A549 (cell line): ENCODE results near the gene PRDM5. TPM values are rescaled to one million over a fixed set of nuclear protein-coding genes. Genes with fewer than 3 reads are reported as not detected.

Experiments used
- ATAC-seq, 2 experiments: fragments of 200-7000 bp in 1 of 2; fragments of >200 bp in 1 of 2; cut with Nextera tagmentation in 1 of 2; cut with Tn5 transposase in 1 of 2; 3 replicates each; pipeline versions ENCODE4 v1.8.0 to v1.9.1; 2018 to 2020; ENCODE audit warnings: mild to moderate bottlenecking in 1 of 2, moderate library complexity in 1 of 2
- CTCF ChIA-PET: fragments of 300-600 bp; sonication (Branson Sonifier 250); formaldehyde crosslinking; extraction: SDS; loops from one replicate; lab custom pipeline; 2021; ENCODE audit warnings: antibody characterized with exemption, inconsistent platforms; lab: Yijun Ruan, JAX
- POLR2A ChIA-PET: fragments of 350-600 bp; formaldehyde crosslinking; extraction: SDS; loops from one replicate; lab custom pipeline; 2021; ENCODE audit warnings: antibody characterized with exemption, inconsistent platforms; lab: Yijun Ruan, JAX
- DNase-seq, 2 experiments: peaks; one replicate each; pipeline versions ENCODE4 v3.0.0 to v3.0.0-alpha.2; 2011 to 2016; ENCODE audit warnings: low read depth in 1 of 2, low spot score in 1 of 2
- FAIRE-seq: peaks from 2 replicates; lab custom pipeline; 2011; peaks lifted over from hg19 to GRCh38; lab: Jason Lieb, UNC
- H3K27ac ChIP-seq, 2 experiments: fragments of >200 bp; sonication (Bioruptor Twin); formaldehyde crosslinking; 3 replicates each; pipeline ENCODE4 v1.5.1; 2016 to 2017
- H3K4me1 ChIP-seq: fragments of >200 bp; sonication (Bioruptor Twin); formaldehyde crosslinking; 3 replicates; pipeline ENCODE4 v1.6.1; 2016
- H3K4me2 ChIP-seq: fragments of >200 bp; sonication (Bioruptor Twin); formaldehyde crosslinking; 3 replicates; pipeline ENCODE4 v1.6.1; 2016
- H3K4me3 ChIP-seq: fragments of >200 bp; sonication (Bioruptor Twin); formaldehyde crosslinking; 3 replicates; pipeline ENCODE4 v1.5.1; 2016
- H3K9me3 ChIP-seq: fragments of >200 bp; sonication (Bioruptor Twin); formaldehyde crosslinking; 3 replicates; pipeline ENCODE4 v1.6.1; 2016
- ATOH8 ChIP-seq: fragments of 250-450 bp; sonication (Bioruptor Pico); IDR thresholded peaks from 2 replicates; pipeline ENCODE4 v1.5.0; 2020; ENCODE audit warnings: low read depth, mild to moderate bottlenecking, moderate library complexity
- BCL3 ChIP-seq: fragments of >200 bp; sonication (Bioruptor Twin); formaldehyde crosslinking; IDR thresholded peaks from 3 replicates; pipeline ENCODE4 v1.6.1; 2016
- CBX2 ChIP-seq: fragments of 200-600 bp; sonication (generic); IDR thresholded peaks from 2 replicates; pipeline ENCODE4 v1.6.1; 2016; ENCODE audit warnings: low read depth, mild to moderate bottlenecking, borderline replicate concordance
- CBX8 ChIP-seq: fragments of 200-600 bp; sonication (generic); IDR thresholded peaks from 2 replicates; pipeline ENCODE4 v1.6.1; 2016
- CEBPB ChIP-seq, 2 experiments: fragments of >200 bp in 1 of 2; sonication (Bioruptor Twin) in 1 of 2; formaldehyde crosslinking in 1 of 2; IDR thresholded peaks; 2 replicates each; pipeline ENCODE4 v1.6.1; 2012 to 2016
- CHD4 ChIP-seq: fragments of 200-600 bp; sonication (generic); IDR thresholded peaks from 2 replicates; pipeline ENCODE4 v1.6.1; 2016; ENCODE audit warnings: antibody characterized with exemption, mild to moderate bottlenecking, borderline replicate concordance
- EHMT2 ChIP-seq: fragments of 200-600 bp; sonication (generic); IDR thresholded peaks from 2 replicates; pipeline ENCODE4 v1.6.1; 2016; ENCODE audit warnings: antibody characterized with exemption, low read depth, mild to moderate bottlenecking, moderate library complexity
- ELK1 ChIP-seq: fragments of 150-350 bp; IDR thresholded peaks from 2 replicates; pipeline ENCODE4 v1.6.1; 2014; ENCODE audit warnings: low read depth, mild to moderate bottlenecking, low read length
- EP300 ChIP-seq, 2 experiments: fragments of >200 bp; sonication (Bioruptor Twin); formaldehyde crosslinking; IDR thresholded peaks; 2 replicates in 1 of 2; 3 replicates in 1 of 2; pipeline ENCODE4 v1.6.1; 2016 to 2017
- FOXS1 ChIP-seq: fragments of 250-450 bp; sonication (Bioruptor Pico); IDR thresholded peaks from 2 replicates; pipeline ENCODE4 v1.5.0; 2020; ENCODE audit warnings: mild to moderate bottlenecking, moderate library complexity
- GATA3 ChIP-seq: IDR thresholded peaks from 2 replicates; pipeline ENCODE4 v1.6.1; 2012; ENCODE audit warnings: borderline replicate concordance
- HDAC2 ChIP-seq: fragments of 200-600 bp; sonication (generic); IDR thresholded peaks from 2 replicates; pipeline ENCODE4 v1.6.1; 2016
- HES2 ChIP-seq: fragments of >200 bp; sonication (Bioruptor Twin); formaldehyde crosslinking; IDR thresholded peaks from 2 replicates; pipeline ENCODE4 v1.6.1; 2016
- HMGXB4 ChIP-seq: fragments of 250-450 bp; sonication (Bioruptor Pico); IDR thresholded peaks from 2 replicates; pipeline ENCODE4 v1.5.0; 2021; ENCODE audit warnings: mild to moderate bottlenecking, moderate library complexity, borderline replicate concordance
- HOXB13 ChIP-seq: fragments of 250-450 bp; sonication (Bioruptor Pico); IDR thresholded peaks from 2 replicates; pipeline ENCODE4 v1.5.0; 2020; ENCODE audit warnings: low read depth, mild to moderate bottlenecking, moderate library complexity
- JUN ChIP-seq, 2 experiments: fragments of >200 bp; sonication (Bioruptor Twin); formaldehyde crosslinking; IDR thresholded peaks; 2 replicates in 1 of 2; 3 replicates in 1 of 2; pipeline ENCODE4 v1.6.1; 2016 to 2017
- JUNB ChIP-seq: fragments of >200 bp; sonication (Bioruptor Twin); formaldehyde crosslinking; IDR thresholded peaks from 2 replicates; pipeline ENCODE4 v1.6.1; 2016
- MAZ ChIP-seq: fragments of 150-350 bp; IDR thresholded peaks from 2 replicates; pipeline ENCODE4 v1.6.1; 2014; ENCODE audit warnings: antibody characterized with exemption, low read depth, low read length, borderline replicate concordance
- NFE2L2 ChIP-seq: fragments of 150-350 bp; conservative IDR thresholded peaks from 2 replicates; pipeline ENCODE4 v1.6.1; 2014; ENCODE audit warnings: low read length
- NPAS2 ChIP-seq: fragments of 250-450 bp; sonication (Bioruptor Pico); IDR thresholded peaks from 2 replicates; pipeline ENCODE4 v1.8.0; 2022; ENCODE audit warnings: mild to moderate bottlenecking, moderate library complexity, borderline replicate concordance
- NR3C1 ChIP-seq: fragments of >200 bp; sonication (Bioruptor Twin); formaldehyde crosslinking; IDR thresholded peaks from 3 replicates; pipeline ENCODE4 v1.6.1; 2017
- POLR2A ChIP-seq: IDR thresholded peaks from 2 replicates; pipeline ENCODE4 v1.6.1; 2012; ENCODE audit warnings: mild to moderate bottlenecking, low read length
- POLR2AphosphoS2 ChIP-seq: conservative IDR thresholded peaks from 2 replicates; pipeline ENCODE4 v1.6.1; 2012; ENCODE audit warnings: low read length, improper control_type of control experiment, inconsistent platforms
- RCOR1 ChIP-seq: fragments of 150-350 bp; IDR thresholded peaks from 2 replicates; pipeline ENCODE4 v1.6.1; 2014; ENCODE audit warnings: antibody characterized with exemption, low read length, low read depth
- RFX5 ChIP-seq: fragments of 450-650 bp; IDR thresholded peaks from 2 replicates; pipeline ENCODE4 v1.7.1; 2014; ENCODE audit warnings: antibody characterized with exemption, mild to moderate bottlenecking, moderate library complexity
- RNF2 ChIP-seq: fragments of 200-600 bp; sonication (generic); IDR thresholded peaks from 2 replicates; pipeline ENCODE4 v1.6.1; 2016; ENCODE audit warnings: low read depth, mild to moderate bottlenecking, antibody characterized with exemption, moderate library complexity, borderline replicate concordance
- TFCP2L1 ChIP-seq: fragments of 250-450 bp; sonication (Bioruptor Pico); IDR thresholded peaks from 2 replicates; pipeline ENCODE4 v1.5.0; 2021; ENCODE audit warnings: mild to moderate bottlenecking
- ZFP36 ChIP-seq: fragments of 450-650 bp; IDR thresholded peaks from 2 replicates; pipeline ENCODE4 v1.6.1; 2014; ENCODE audit warnings: borderline replicate concordance; ENCODE audit not compliant: partially characterized antibody
- ZNF302 ChIP-seq: fragments of 250-450 bp; sonication (Bioruptor Pico); IDR thresholded peaks from 2 replicates; pipeline ENCODE4 v1.9.0; 2021; ENCODE audit warnings: inconsistent platforms, mild to moderate bottlenecking, moderate library complexity
- ZSCAN20 ChIP-seq: fragments of 250-450 bp; sonication (Bioruptor Pico); IDR thresholded peaks from 2 replicates; pipeline ENCODE4 v1.8.0; 2022; ENCODE audit warnings: mild to moderate bottlenecking, moderate library complexity
- WGBS: methylation state at CpG from one replicate; pipeline ENCODE4 v1.1.6; 2017; ENCODE audit errors: missing lambda C conversion rate; 5-methylcytosine and 5-hydroxymethylcytosine counted together
- polyA plus RNA-seq, 4 experiments: library from polyadenylated mRNA; depleted of rRNA in 3 of 4; stranded (reverse); fragments of >200 nt; fragmentation: RNase III in 1 of 4; extraction: RNeasy Plus Mini Kit Qiagen cat#74134 plus additional on column Dnase treatment in 1 of 4; gene quantifications; 2 replicates in 3 of 4; 3 replicates in 1 of 4; pipeline ENCODE4 v1.2.3, GENCODE V29; 2011 to 2017
- TF ChIP-seq, protein P1 (sequence below): IDR thresholded peaks from 2 replicates; pipeline ENCODE4 v1.6.1; 2012

PRDM5 gene
- polyA plus RNA-seq, 2 of the 4 experiments (the other 2 are of a cell fraction), result 6.5 to 12.9 TPM

- TF ChIP-seq MAZ, result no peak
- TF ChIP-seq CBX2, result no peak
- no peak for TF ChIP-seq HOXB13 (CRISPR knock-in tag)
Measured at GRCh38 chr4:120819805-120820437, 102.6 kb downstream of the PRDM5 start (continued).

GRCh38 chr4:120816296-120816965, 106.1 kb downstream of the PRDM5 start:
- Histone ChIP-seq H3K4me2 (no peak overlapping the region), H3K9me3 (no peaks in the 10 kb centered on the region), H3K4me3 (no peak overlapping the region), H3K4me1 (no peaks in the 10 kb centered on the region), H3K27ac (no peak overlapping the region)
- CTCF ChIA-PET, result no interaction called here
- ATAC-seq, result no peak
- POLR2A ChIA-PET, result no interaction called here
- FAIRE-seq, result no peak
- no peak for DNase-seq
- TF ChIP-seq, protein P1, sequence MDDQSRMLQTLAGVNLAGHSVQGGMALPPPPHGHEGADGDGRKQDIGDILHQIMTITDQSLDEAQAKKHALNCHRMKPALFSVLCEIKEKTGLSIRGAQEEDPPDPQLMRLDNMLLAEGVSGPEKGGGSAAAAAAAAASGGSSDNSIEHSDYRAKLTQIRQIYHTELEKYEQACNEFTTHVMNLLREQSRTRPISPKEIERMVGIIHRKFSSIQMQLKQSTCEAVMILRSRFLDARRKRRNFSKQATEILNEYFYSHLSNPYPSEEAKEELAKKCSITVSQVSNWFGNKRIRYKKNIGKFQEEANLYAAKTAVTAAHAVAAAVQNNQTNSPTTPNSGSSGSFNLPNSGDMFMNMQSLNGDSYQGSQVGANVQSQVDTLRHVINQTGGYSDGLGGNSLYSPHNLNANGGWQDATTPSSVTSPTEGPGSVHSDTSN, result no peak
- TF ChIP-seq CBX8 (no peak), EHMT2 (no peak), RCOR1 (no peak), POLR2A (no peak), JUN (IDR thresholded peaks at IDR 0.05) (no peak), ATOH8 (CRISPR knock-in tag) (no peak), JUNB (no peak), HDAC2 (no peak), CEBPB (IDR thresholded peaks at IDR 0.05) (no peak), NR3C1 (no peak), CHD4 (no peak)
- WGBS, result 91% methylated on average over 13 of the region's 13 CpGs

GRCh38 chr4:120815361-120815760, 107.2 kb downstream of the PRDM5 start:
- POLR2A ChIA-PET, result no interaction called here
- WGBS, result 97% methylated on average over 2 of the region's 2 CpGs

More at GRCh38 chr4:120815361-120815760, 107.2 kb downstream of the PRDM5 start:
- Histone ChIP-seq H3K4me1 (no peaks in the 10 kb centered on the region), H3K4me3 (no peak overlapping the region), H3K4me2 (no peak overlapping the region), H3K27ac (no peak overlapping the region), H3K9me3 (no peaks in the 10 kb centered on the region)
- ATAC-seq, result no peak
- FAIRE-seq, result no peak
- CTCF ChIA-PET, result no interaction called here
- no peak for DNase-seq
- TF ChIP-seq ZNF302 (CRISPR knock-in tag), result no peak
- TF ChIP-seq NFE2L2, result no peak
- no peak for TF ChIP-seq HMGXB4 (CRISPR knock-in tag)
- no peak for TF ChIP-seq ZFP36
- TF ChIP-seq CBX2, result no peak
- TF ChIP-seq BCL3, result no peak
- no peak for TF ChIP-seq EHMT2
- no peak for TF ChIP-seq NPAS2
- TF ChIP-seq RFX5, result no peak
- no peak for TF ChIP-seq ZSCAN20 (CRISPR knock-in tag)
- TF ChIP-seq ELK1, result no peak
- TF ChIP-seq HOXB13 (CRISPR knock-in tag), result no peak
- no peak for TF ChIP-seq POLR2A
- TF ChIP-seq RNF2, result no peak
- TF ChIP-seq POLR2AphosphoS2, result no peak
- TF ChIP-seq HES2, result no peak
- TF ChIP-seq GATA3, result no peak
- no peak for TF ChIP-seq TFCP2L1 (CRISPR knock-in tag)
- no peak for TF ChIP-seq EP300 (IDR thresholded peaks at IDR 0.05)
- TF ChIP-seq FOXS1 (CRISPR knock-in tag), result no peak
- TF ChIP-seq, all 56 proteins: peak for 0
